Measurements from ENCODE around the gene SYNDIG1.

SYNDIG1 gene

GRCh38 chr20:24575811-24576210, 106.4 kb downstream of the SYNDIG1 start:
- H3K4me3 ChIP-seq (replicated peaks; ENCODE audit: low read depth, low read length), result no peak overlapping the region
- no peak for DNase-seq (ENCODE audit: low read depth)
- TF ChIP-seq CTCF (IDR thresholded peaks at IDR 0.05; ENCODE audit: low read length, missing control alignments), result no peak

GRCh38 chr20:24576447-24576846, 107.0 kb downstream of the SYNDIG1 start:
- DNase-seq (ENCODE audit: low read depth), result no peak
- H3K4me3 ChIP-seq (replicated peaks; ENCODE audit: low read depth, low read length), result no peak overlapping the region
- TF ChIP-seq CTCF (IDR thresholded peaks at IDR 0.05; ENCODE audit: low read length, missing control alignments), result no peak

- TF ChIP-seq CTCF (IDR thresholded peaks at IDR 0.05; ENCODE audit: low read length, missing control alignments), result no peak
- no peak for DNase-seq (ENCODE audit: low read depth)
Observed at GRCh38 chr20:24577271-24577909, 108.0 kb downstream of the SYNDIG1 start.

GRCh38 chr20:24578567-24579415, 109.4 kb downstream of the SYNDIG1 start:
- no peak overlapping the region for H3K4me3 ChIP-seq (replicated peaks; ENCODE audit: low read depth, low read length)
- TF ChIP-seq CTCF (IDR thresholded peaks at IDR 0.05; ENCODE audit: low read length, missing control alignments), result no peak
- DNase-seq (ENCODE audit: low read depth), result no peak

More at GRCh38 chr20:24577271-24577909, 108.0 kb downstream of the SYNDIG1 start:
- H3K4me3 ChIP-seq (replicated peaks; ENCODE audit: low read depth, low read length), result no peak overlapping the region

GRCh38 chr20:24579475-24579874, 110.0 kb downstream of the SYNDIG1 start:
- DNase-seq (ENCODE audit: low read depth), result no peak
- H3K4me3 ChIP-seq (replicated peaks; ENCODE audit: low read depth, low read length), result no peak overlapping the region
- no peak for TF ChIP-seq CTCF (IDR thresholded peaks at IDR 0.05; ENCODE audit: low read length, missing control alignments)

GRCh38 chr20:24580006-24580405, 110.6 kb downstream of the SYNDIG1 start:
- no peak for DNase-seq (ENCODE audit: low read depth)
- no peak overlapping the region for H3K4me3 ChIP-seq (replicated peaks; ENCODE audit: low read depth, low read length)
- no peak for TF ChIP-seq CTCF (IDR thresholded peaks at IDR 0.05; ENCODE audit: low read length, missing control alignments)
